Prostate gland (tissue), 2 donors: ENCODE data around the gene TTYH1. TPM values are rescaled to one million over a fixed set of nuclear protein-coding genes. Genes with fewer than 3 reads are reported as not detected.

Experiments used
- DNase-seq: peaks from one replicate; pipeline ENCODE4 v3.0.0-alpha.2; 2019; ENCODE audit warnings: low spot score
- H3K27ac ChIP-seq, 2 donors: fragments of 200-600 bp; sonication (generic); 2 replicates each; pipeline ENCODE4 v1.5.1; 2017 to 2019
- H3K27me3 ChIP-seq: fragments of 200-600 bp; sonication (generic); replicated peaks from 2 replicates; pipeline ENCODE4 v1.5.1; 2019; ENCODE audit not compliant: insufficient read depth
- H3K36me3 ChIP-seq, 2 donors: fragments of 200-600 bp; sonication (generic); 1 replicate in 1 of 2; 2 replicates in 1 of 2; pipeline versions ENCODE4 v1.5.1 to v1.8.1; 2017 to 2019
- H3K4me1 ChIP-seq: fragments of 200-600 bp; sonication (generic); replicated peaks from 2 replicates; pipeline ENCODE4 v1.5.1; 2019
- H3K4me3 ChIP-seq, 2 donors: fragments of 200-600 bp; sonication (generic); 2 replicates each; pipeline ENCODE4 v1.5.1; 2017 to 2019
- H3K9me3 ChIP-seq: fragments of 200-600 bp; sonication (generic); 2 replicates; pipeline ENCODE4 v1.5.1; 2017
- POLR2A ChIP-seq: fragments of 450-650 bp; IDR thresholded peaks from one replicate; pipeline ENCODE4 v1.6.1; 2016; ENCODE audit warnings: antibody characterized with exemption, mild to moderate bottlenecking
- POLR2AphosphoS5 ChIP-seq: sonication (generic); formaldehyde crosslinking; IDR thresholded peaks from one replicate; pipeline ENCODE4 v1.6.1; 2017; ENCODE audit warnings: antibody characterized with exemption
- WGBS: methylation state at CpG from one replicate; pipeline ENCODE4 v1.1.5; 2018; 5-methylcytosine and 5-hydroxymethylcytosine counted together
- intact Hi-C: fragments of 100-400 bp; cut with DNase I; formaldehyde crosslinking; loops from one replicate; pipeline ENCODE4 v1.14.2; 2022
- small RNA-seq, 2 donors: library from RNA; depleted of rRNA; stranded (forward); fragments of <200 nt; gene quantifications; one replicate each; pipeline ENCODE3, GENCODE V24; 2016
- total RNA-seq, 2 donors: library from RNA; depleted of rRNA; stranded (reverse); fragments of >200 nt; gene quantifications; one replicate each; pipeline ENCODE4 v1.1.0, GENCODE V29; 2016
- TF ChIP-seq, protein P1 (sequence below), 4 experiments: fragments of 200-600 bp in 2 of 4; fragments of 450-650 bp in 2 of 4; sonication (generic) in 2 of 4; IDR thresholded peaks; 1 replicate in 3 of 4; 2 replicates in 1 of 4; pipeline ENCODE4 v1.5.1; 2016 to 2019; ENCODE audit warnings: antibody characterized with exemption in 4 of 4, mild to moderate bottlenecking in 2 of 4, moderate library complexity in 2 of 4

TTYH1 gene
- total RNA-seq, 2 donors from 2014 or later = 1.8 to 136 TPM

DNA sequence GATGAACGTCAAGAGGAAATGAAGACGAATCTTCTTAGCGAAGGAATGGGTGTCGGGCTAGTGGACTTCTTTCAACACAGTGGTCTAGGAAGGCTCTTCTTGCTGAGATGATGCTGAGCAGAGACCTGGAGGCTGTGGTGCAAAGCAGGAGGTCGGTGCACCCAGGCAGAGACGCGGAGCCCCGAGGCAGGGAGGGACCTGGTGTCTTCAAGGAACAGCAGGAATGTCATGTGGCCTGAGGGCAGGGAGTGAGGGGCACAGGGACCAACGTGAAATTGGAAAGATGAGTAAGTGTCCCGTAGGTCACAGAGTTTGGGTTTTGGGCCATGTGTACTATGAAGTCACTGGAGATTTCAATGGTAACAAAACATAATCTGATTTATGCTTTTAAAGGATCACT is 69.2 kb downstream of the TTYH1 start:
- no peak for TF ChIP-seq POLR2AphosphoS5
- TF ChIP-seq, protein P1, sequence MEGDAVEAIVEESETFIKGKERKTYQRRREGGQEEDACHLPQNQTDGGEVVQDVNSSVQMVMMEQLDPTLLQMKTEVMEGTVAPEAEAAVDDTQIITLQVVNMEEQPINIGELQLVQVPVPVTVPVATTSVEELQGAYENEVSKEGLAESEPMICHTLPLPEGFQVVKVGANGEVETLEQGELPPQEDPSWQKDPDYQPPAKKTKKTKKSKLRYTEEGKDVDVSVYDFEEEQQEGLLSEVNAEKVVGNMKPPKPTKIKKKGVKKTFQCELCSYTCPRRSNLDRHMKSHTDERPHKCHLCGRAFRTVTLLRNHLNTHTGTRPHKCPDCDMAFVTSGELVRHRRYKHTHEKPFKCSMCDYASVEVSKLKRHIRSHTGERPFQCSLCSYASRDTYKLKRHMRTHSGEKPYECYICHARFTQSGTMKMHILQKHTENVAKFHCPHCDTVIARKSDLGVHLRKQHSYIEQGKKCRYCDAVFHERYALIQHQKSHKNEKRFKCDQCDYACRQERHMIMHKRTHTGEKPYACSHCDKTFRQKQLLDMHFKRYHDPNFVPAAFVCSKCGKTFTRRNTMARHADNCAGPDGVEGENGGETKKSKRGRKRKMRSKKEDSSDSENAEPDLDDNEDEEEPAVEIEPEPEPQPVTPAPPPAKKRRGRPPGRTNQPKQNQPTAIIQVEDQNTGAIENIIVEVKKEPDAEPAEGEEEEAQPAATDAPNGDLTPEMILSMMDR (IDR thresholded peaks at IDR 0.05) = no peak
- TF ChIP-seq POLR2A = no peak
- Histone ChIP-seq H3K27me3 (no peaks in the 10 kb centered on the region), H3K9me3 (no peaks in the 10 kb centered on the region), H3K4me3 (no peak overlapping the region), H3K27ac (no peak overlapping the region), H3K36me3 (no peaks in the 10 kb centered on the region), H3K4me1 (no peaks in the 10 kb centered on the region)
- 78% methylated on average over 10 of the region's 10 CpGs for WGBS
- DNase-seq = no peak
- intact Hi-C loops = loop anchor here (10.0 kb wide), 1 partner anchor 190 kb away; no protein-coding TSS in a partner anchor

DNA sequence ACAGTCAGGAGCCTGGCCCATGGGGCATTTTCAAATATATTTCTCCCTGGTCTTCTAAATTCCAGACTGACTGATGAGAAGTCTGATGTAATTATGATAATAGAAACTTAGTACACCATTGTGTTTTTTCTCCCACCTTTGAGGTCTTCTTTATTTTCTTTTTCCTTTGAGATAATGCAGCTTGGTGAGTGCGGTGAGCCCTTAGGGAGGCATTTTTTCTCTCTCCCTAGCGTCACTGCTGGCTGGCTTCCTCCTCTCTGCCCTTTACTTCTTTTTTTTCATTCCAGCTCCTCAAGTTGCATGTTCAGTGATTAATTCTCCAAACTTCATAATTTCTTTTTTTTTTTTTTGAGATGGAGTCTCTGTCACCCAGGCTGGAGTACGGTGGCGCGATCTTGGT is 70.6 kb downstream of the TTYH1 start:
- 60% methylated on average over 5 of the region's 5 CpGs for WGBS
- H3K27ac ChIP-seq = no peak overlapping the region
- no peak overlapping the region for H3K4me3 ChIP-seq
- H3K36me3 ChIP-seq = no peaks in the 10 kb centered on the region
- DNase-seq = no peak
- H3K27me3 ChIP-seq = no peaks in the 10 kb centered on the region
- intact Hi-C loops = loop anchor here (10.0 kb wide), 1 partner anchor 189 kb away; no protein-coding TSS in a partner anchor
- H3K4me1 ChIP-seq = no peaks in the 10 kb centered on the region
- TF ChIP-seq POLR2A (no peak), POLR2AphosphoS5 (no peak)
- TF ChIP-seq, protein P1 (IDR thresholded peaks at IDR 0.05) = no peak
- no peaks in the 10 kb centered on the region for H3K9me3 ChIP-seq

Small RNAs within 50 kb of the gene (small RNA-seq; reads per million reads assigned to genes)
- 0 reads per million in 2 donors for gene AC245884.3

Other genes with a start within 250 kb of the TTYH1 start
- 10 to 100 TPM; 40.2 to 88.6 TPM for gene TMC4, start 242.3 kb upstream of the TTYH1 start, total RNA-seq
- gene MBOAT7, start 225.9 kb upstream of the TTYH1 start, total RNA-seq = 100 to 1,000 TPM in 1 of 2 donors, 10 to 100 TPM in 1; 91.7 to 430 TPM
- gene TSEN34, start 224.2 kb upstream of the TTYH1 start, total RNA-seq = 100 to 1,000 TPM; 122 to 163 TPM
- gene RPS9, start 214.6 kb upstream of the TTYH1 start, total RNA-seq = 1,000 to 10,000 TPM; 1,667 to 3,369 TPM
- 1 to 10 TPM in 1 of 2 donors, under 1 TPM in 1; 0.73 to 5.9 TPM for gene LILRB3, start 192.5 kb upstream of the TTYH1 start, total RNA-seq
- gene LILRA6, start 172.7 kb upstream of the TTYH1 start, total RNA-seq = under 1 TPM in 1 of 2 donors, not detected in 1; 0.23 TPM
- gene LILRB5, start 158.2 kb upstream of the TTYH1 start, total RNA-seq = 1 to 10 TPM in 1 of 2 donors, not detected in 1; 1.5 TPM
- gene LILRB2, start 134.4 kb upstream of the TTYH1 start, total RNA-seq = 1 to 10 TPM in 1 of 2 donors, under 1 TPM in 1; 0.09 to 1.4 TPM
- gene LILRA5, start 102.3 kb upstream of the TTYH1 start, total RNA-seq = 1 to 10 TPM in 1 of 2 donors, not detected in 1; 1.2 TPM
- gene LILRA4, start 76.3 kb upstream of the TTYH1 start, total RNA-seq = 1 to 10 TPM; 1.7 to 2.3 TPM
- 10 to 100 TPM in 1 of 2 donors, 1 to 10 TPM in 1; 7.2 to 19.7 TPM for gene LAIR1, start 50.5 kb upstream of the TTYH1 start, total RNA-seq
- gene LENG8, start 33.7 kb downstream of the TTYH1 start, total RNA-seq = 100 to 1,000 TPM; 111 to 292 TPM
- 10 to 100 TPM; 18.6 to 22.2 TPM for gene LENG9, start 48.3 kb downstream of the TTYH1 start, total RNA-seq
- gene CDC42EP5, start 57.8 kb downstream of the TTYH1 start, total RNA-seq = 100 to 1,000 TPM; 102 to 193 TPM
- not detected for gene LAIR2, start 87.4 kb downstream of the TTYH1 start, total RNA-seq
- 1 to 10 TPM; 1.6 to 2.5 TPM for gene LILRA2, start 158.3 kb downstream of the TTYH1 start, total RNA-seq
- gene LILRA1, start 178.2 kb downstream of the TTYH1 start, total RNA-seq = 1 to 10 TPM in 1 of 2 donors, under 1 TPM in 1; 0.96 to 1.7 TPM
- 1 to 10 TPM in 1 of 2 donors, under 1 TPM in 1; 0.68 to 1.2 TPM for gene LILRB1, start 215.0 kb downstream of the TTYH1 start, total RNA-seq
- 1 to 10 TPM; 1.6 to 5.7 TPM for gene LILRB4, start 247.5 kb downstream of the TTYH1 start, total RNA-seq